ENCODE measurements around the gene SARS1. TPM values are rescaled to one million over a fixed set of nuclear protein-coding genes. Genes with fewer than 3 reads are reported as not detected.

The SARS1 gene
- total and polyA plus RNA-seq, 2 of the 8 experiments (the other 6 are each of a cell fraction or from before 2014, with no cell fraction given): 83.1 to 146 TPM

GRCh38 chr1:109254621-109255096 lies 40.9 kb downstream of the SARS1 start:
- Histone ChIP-seq H2BK20ac (ENCODE audit: low read length) (peak overlapping the region; percentile 43; the same call in 1 of the 2 replicates), H2BK5ac (ENCODE audit: low read depth, low read length) (peak overlapping the region; percentile 40; the same call in 1 of the 2 replicates), H3K27me3 (replicated peaks in 1 of 4; ENCODE audit: control insufficient read depth in 3 of 4, extremely low read depth in 1 of 4, insufficient read depth in 3 of 4, low read length in 3 of 4) (peaks cover 0 to 10% (median 8%) of the 10 kb centered on the region in 4 experiments; a peak in 5 of 7 replicates), H3K79me2 (ENCODE audit: control insufficient read depth in 1 of 2, insufficient read depth in 2 of 2, low read length in 2 of 2) (peaks cover 0 to 35% of the 10 kb centered on the region in 2 experiments; a peak in 1 of 4 replicates), H4K8ac (ENCODE audit: extremely low read depth, insufficient read depth, low read length) (0 out of 2 replicates have a peak overlapping the region, but pooled peaks have one; percentile 4), H4K5ac (ENCODE audit: insufficient read length, low read depth, low read length) (peak overlapping the region; percentile 8), H3K23ac (ENCODE audit: insufficient read length) (no peak overlapping the region), H3K4ac (replicated peaks; ENCODE audit: insufficient read length, low read depth, low read length) (no peak overlapping the region), H3K36me3 (ENCODE audit: control insufficient read depth in 2 of 4, insufficient read depth in 4 of 4, low read length in 3 of 4) (peaks cover 0 to 11% (median 4%) of the 10 kb centered on the region in 4 experiments; a peak in 5 of 8 replicates), H3K4me3 (ENCODE audit: extremely low read depth in 1 of 4, insufficient read depth in 2 of 4, low read depth in 3 of 4, low read length in 4 of 4) (peak overlapping the region in 1 of 4 experiments; percentile 19; a peak in 1 of 8 replicates), H3K9ac (replicated peaks in 1 of 4; ENCODE audit: extremely low read depth in 1 of 4, low read depth in 3 of 4, low read length in 3 of 4) (no peak overlapping the region), H3K18ac (ENCODE audit: extremely low read depth, low read length) (peak overlapping the region; percentile 78), H2AFZ (ENCODE audit: low read length) (no peak overlapping the region), H4K91ac (replicated peaks; ENCODE audit: insufficient read length, low read length) (peak overlapping the region; percentile 18), H3K27ac (ENCODE audit: low read depth, low read length) (peak overlapping the region; percentile 6; the same call in 1 of the 2 replicates), H3K79me1 (ENCODE audit: low read depth, low read length) (peaks cover 13% of the 10 kb centered on the region; the same call in 1 of the 2 replicates), H2AK5ac (ENCODE audit: low read depth, low read length) (peak overlapping the region; percentile 60; the same call in 1 of the 2 replicates), H3K4me2 (ENCODE audit: insufficient read depth in 1 of 2, low read depth in 2 of 2, low read length in 2 of 2) (peak overlapping the region; percentile 44 to 47; a peak in 3 of 4 replicates), H2BK120ac (replicated peaks; ENCODE audit: low read depth, low read length) (no peak overlapping the region), H3K56ac (replicated peaks; ENCODE audit: insufficient read length, low read depth, low read length) (no peak overlapping the region), H3K9me3 (ENCODE audit: insufficient read depth in 2 of 2, low read depth in 1 of 2, low read length in 1 of 2) (no peaks in the 10 kb centered on the region; a peak in 2 of 4 replicates), H2BK12ac (ENCODE audit: low read depth, low read length) (peak overlapping the region; percentile 90; the same call in 1 of the 2 replicates), H2BK15ac (ENCODE audit: low read length) (peak overlapping the region; percentile 32; the same call in 1 of the 2 replicates), H3K14ac (ENCODE audit: insufficient read length) (no peak overlapping the region), H3K23me2 (ENCODE audit: low read depth, low read length) (peaks cover 3% of the 10 kb centered on the region; the same call in 1 of the 2 replicates), H3K4me1 (replicated peaks in 1 of 4; ENCODE audit: control insufficient read depth in 3 of 4, insufficient read depth in 4 of 4, low read length in 3 of 4) (peaks cover 5 to 40% (median 32%) of the 10 kb centered on the region in 4 experiments), H4K20me1 (replicated peaks in 1 of 2; ENCODE audit: control insufficient read depth in 1 of 2, insufficient read depth in 2 of 2, low read length in 2 of 2) (peaks cover 3 to 7% of the 10 kb centered on the region in 2 experiments)
- peak in 2 of 3 experiments; percentile 12 to 18; a peak in 2 of 4 replicates for TF ChIP-seq CTCF (IDR thresholded peaks at IDR 0.05; ENCODE audit: control extremely low read depth in 1 of 3, insufficient read depth in 1 of 3, low read depth in 1 of 3, low read length in 3 of 3)
- TF ChIP-seq GTF2F1 (IDR thresholded peaks at IDR 0.05; ENCODE audit: borderline replicate concordance, low read depth, low read length): no peak
- peak; percentile 7 for TF ChIP-seq ASH2L (IDR thresholded peaks at IDR 0.05; ENCODE audit: low read length)
- ChIA-PET CTCF (ENCODE audit: partially characterized antibody) (interaction anchor here (0.9 to 28.7 kb wide), 14 partner anchors 10 to 155 kb away, joined by 3 to 651 read pairs (median 4); partner anchors contain the start of genes SARS1 and SORT1), POLR2A (ENCODE audit: partially characterized antibody) (interaction anchor here (0.6 to 12.2 kb wide), 9 partner anchors 8 to 154 kb away, joined by 3 to 252 read pairs (median 5); partner anchors contain the start of genes PSRC1 and SARS1)
- 85% methylated on average over 7 of the region's 7 CpGs; no CpG with 5 or more reads in 1 of the 2 experiments for WGBS, 2 experiments (ENCODE audit: extremely low coverage in 1 of 2, insufficient coverage in 1 of 2, insufficient read length in 1 of 2, insufficient replicate concordance in 2 of 2, low coverage in 1 of 2, low lambda C conversion rate in 2 of 2, missing lambda C conversion rate in 1 of 2)
- DNase-seq (ENCODE audit: low read depth in 1 of 2, low spot score in 2 of 2): no peak
- FAIRE-seq: no peak
